ENCODE results near the gene IL4.

Gene IL4

DNA sequence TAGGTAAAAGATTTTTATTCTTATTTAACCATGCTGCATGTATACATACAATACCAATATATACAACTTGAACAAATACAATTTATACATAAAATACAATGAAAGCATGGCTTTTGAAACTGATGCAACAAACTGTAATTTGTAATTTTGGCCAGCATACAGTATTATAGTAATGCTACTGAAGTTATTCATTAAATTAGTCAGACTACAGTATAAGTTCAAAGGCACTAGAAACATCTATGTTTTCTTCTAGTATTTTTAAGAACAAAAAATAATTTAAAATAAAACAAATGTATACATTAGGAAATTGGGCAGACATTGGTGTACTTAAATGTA lies 18.8 kb downstream of the IL4 start:
- CTCF ChIA-PET, result no interaction called here
- no peak for DNase-seq (ENCODE audit: low read depth, low spot score)
- POLR2A ChIA-PET, result no interaction called here
- no peak for TF ChIP-seq CTCF (IDR thresholded peaks at IDR 0.05; ENCODE audit: insufficient read depth, low read length, missing control alignments)
- no peak overlapping the region for H3K4me3 ChIP-seq (ENCODE audit: low read depth, low read length)

DNA sequence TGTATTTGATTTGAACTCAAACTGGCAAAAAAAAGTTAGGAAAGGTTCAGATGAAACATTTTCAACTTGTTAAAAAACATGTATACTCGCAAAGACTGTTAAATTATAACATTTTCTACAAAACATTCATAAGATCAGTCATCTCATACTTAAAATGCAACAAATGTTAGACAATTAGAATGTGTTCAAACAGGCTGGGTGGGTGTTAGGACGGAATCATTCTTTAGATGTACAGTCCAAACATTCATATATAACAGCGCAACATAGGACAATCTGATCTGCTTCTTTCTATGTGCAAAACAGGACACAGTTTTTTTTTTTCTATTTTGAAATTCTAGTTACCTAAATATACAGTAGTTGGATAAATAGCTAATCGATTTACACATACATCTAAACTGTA lies 22.2 kb downstream of the IL4 start:
- no peak for TF ChIP-seq CTCF (IDR thresholded peaks at IDR 0.05; ENCODE audit: insufficient read depth, low read length, missing control alignments)
- CTCF ChIA-PET, result interaction anchor here (0.8 to 2.5 kb wide), 4 partner anchors 19 to 309 kb away, joined by 3 to 9 read pairs (median 4); no protein-coding TSS in a partner anchor
- no peak overlapping the region for H3K4me3 ChIP-seq (ENCODE audit: low read depth, low read length)
- no peak for DNase-seq (ENCODE audit: low read depth, low spot score)
- POLR2A ChIA-PET, result no interaction called here

DNA sequence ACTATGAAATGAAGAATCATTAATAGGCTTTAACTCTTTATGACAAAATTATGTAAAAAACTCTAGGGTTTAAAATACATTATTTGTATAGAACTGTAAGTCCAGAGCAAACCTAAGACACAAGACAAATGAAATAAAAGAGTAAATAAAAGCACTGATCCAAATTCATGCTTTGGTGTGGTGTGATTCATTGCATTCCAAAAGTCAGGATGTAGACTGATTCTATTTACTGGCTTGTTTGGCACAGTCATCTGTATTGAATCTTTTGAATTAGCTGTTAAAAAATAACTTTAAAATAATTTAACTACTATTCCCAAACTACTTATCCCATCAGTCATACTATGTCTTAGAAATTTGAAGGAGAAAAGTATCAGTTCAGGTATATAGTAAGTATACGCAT lies 31.1 kb downstream of the IL4 start:
- ChIA-PET POLR2A (no interaction called here), CTCF (interaction anchor here (1.9 to 5.2 kb wide), 3 partner anchors 10 to 116 kb away, joined by 8 to 23 read pairs (median 22); no protein-coding TSS in a partner anchor)
- no peak for TF ChIP-seq CTCF (IDR thresholded peaks at IDR 0.05; ENCODE audit: insufficient read depth, low read length, missing control alignments)
- H3K4me3 ChIP-seq (ENCODE audit: low read depth, low read length), result no peak overlapping the region
- DNase-seq (ENCODE audit: low read depth, low spot score), result no peak

- no peak for TF ChIP-seq CTCF (IDR thresholded peaks at IDR 0.05; ENCODE audit: insufficient read depth, low read length, missing control alignments)
- CTCF ChIA-PET, result interaction anchor here (1.3 to 2.5 kb wide), 2 partner anchors 182 to 322 kb away, joined by 3 to 14 read pairs; no protein-coding TSS in a partner anchor
- DNase-seq (ENCODE audit: low read depth, low spot score), result no peak
- no peak overlapping the region for H3K4me3 ChIP-seq (ENCODE audit: low read depth, low read length)
- POLR2A ChIA-PET, result no interaction called here
These were observed 34.9 kb downstream of the IL4 start for GRCh38 chr5:132708645-132709044.

DNA sequence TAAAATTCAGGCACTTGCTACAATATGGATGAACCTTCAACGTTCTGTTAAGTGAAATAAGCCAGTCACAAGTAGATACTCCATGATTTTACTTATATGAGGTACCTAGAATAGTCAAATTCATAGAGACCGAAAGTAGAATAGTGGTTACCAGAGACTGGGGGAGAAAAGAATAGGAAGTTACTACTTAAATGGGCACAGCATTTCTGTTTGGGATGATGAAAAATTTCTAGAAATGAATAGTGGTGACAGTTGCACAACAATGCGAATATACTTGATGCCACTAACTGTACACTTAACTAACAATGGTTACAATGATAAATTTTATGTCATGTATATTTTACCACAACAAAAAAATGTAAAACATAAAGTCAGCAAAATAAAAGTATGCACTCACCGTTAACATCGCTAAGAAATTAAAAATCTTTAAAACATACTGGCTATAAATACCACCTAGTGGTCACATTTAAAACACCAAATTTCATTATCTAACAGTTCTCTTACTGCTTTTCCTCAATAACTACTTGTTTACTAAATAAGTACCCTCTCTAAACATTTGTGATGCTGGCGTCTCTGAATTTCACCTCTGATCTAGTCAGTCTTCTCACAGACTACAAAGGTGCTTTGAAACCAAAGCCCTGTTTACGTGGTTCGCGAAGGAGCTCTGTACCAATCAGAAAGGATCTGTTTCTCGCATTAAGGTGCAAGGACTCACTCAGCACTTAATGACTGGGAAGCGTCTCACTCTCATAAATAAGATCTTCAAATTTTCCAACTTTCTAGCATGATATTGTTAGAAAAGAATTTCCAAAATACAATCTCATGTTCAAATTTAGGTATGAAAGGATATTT lies 40.9 kb downstream of the IL4 start:
- TF ChIP-seq CTCF (IDR thresholded peaks at IDR 0.05; ENCODE audit: insufficient read depth, low read length, missing control alignments), result no peak
- CTCF ChIA-PET, result interaction anchor here (0.7 to 4.3 kb wide), 20 partner anchors 11 to 330 kb away, joined by 3 to 30 read pairs (median 4); partner anchors contain the start of gene KIF3A
- POLR2A ChIA-PET, result no interaction called here
- no peak overlapping the region for H3K4me3 ChIP-seq (ENCODE audit: low read depth, low read length)
- DNase-seq (ENCODE audit: low read depth, low spot score), result no peak

DNA sequence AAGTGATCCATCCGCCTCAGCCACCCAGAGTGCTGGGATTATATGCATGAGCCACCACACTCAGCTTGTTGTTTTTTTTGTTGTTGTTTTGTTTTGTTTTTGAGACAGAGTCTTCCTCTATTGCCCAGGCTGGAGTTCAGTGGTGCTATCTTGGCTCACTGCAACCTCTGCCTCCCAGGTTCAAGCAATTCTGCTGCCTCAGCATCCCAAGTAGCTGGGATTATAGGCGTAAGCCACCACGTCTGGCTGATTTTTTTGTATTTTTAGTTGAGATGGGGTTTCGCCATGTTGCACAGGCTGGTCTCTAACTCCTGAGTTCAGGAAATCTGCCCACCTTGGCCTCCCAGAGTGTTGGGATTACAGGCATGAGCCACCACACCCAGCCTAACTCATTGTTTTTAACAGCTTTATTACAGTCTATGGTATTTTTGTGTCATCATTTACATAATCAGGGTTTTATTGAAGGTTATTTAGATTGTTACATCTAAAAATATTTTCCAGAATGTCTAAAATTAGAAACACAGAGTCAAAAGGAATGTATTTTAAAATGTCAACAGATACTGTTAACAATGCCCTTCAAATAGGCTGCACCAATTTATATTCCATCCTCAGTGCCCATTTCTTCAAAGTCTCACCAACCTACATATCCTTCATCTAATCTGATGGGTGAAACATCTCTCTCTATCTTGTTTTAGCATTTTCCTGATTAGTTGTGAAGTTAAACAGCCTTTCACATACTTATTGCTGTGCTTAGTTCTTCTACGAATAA lies 44.9 kb downstream of the IL4 start:
- DNase-seq (ENCODE audit: low read depth, low spot score), result no peak
- CTCF ChIA-PET, result interaction anchor here (0.9 to 4.3 kb wide), 5 partner anchors 9 to 334 kb away, joined by 3 to 30 read pairs (median 6); no protein-coding TSS in a partner anchor
- no peak overlapping the region for H3K4me3 ChIP-seq (ENCODE audit: low read depth, low read length)
- POLR2A ChIA-PET, result no interaction called here
- no peak for TF ChIP-seq CTCF (IDR thresholded peaks at IDR 0.05; ENCODE audit: insufficient read depth, low read length, missing control alignments)
